SK-N-SH (cell line): ENCODE results near the gene SEMA3B.

ENCODE experiments used
- CHD2 ChIP-seq: fragments of 150-350 bp; IDR thresholded peaks from 2 replicates; pipeline ENCODE4 v1.6.1; 2018; ENCODE audit warnings: low read length; ENCODE audit not compliant: partially characterized antibody
- CTCF ChIP-seq: fragments of 200-600 bp; sonication (generic); IDR thresholded peaks from 2 replicates; pipeline ENCODE4 v1.6.1; 2017; ENCODE audit warnings: antibody characterized with exemption, mild to moderate bottlenecking, moderate library complexity
- EP300 ChIP-seq, 2 experiments: IDR thresholded peaks; 2 replicates each; pipeline versions ENCODE4 v1.4.0 to v1.6.1; 2012; ENCODE audit warnings: borderline replicate concordance in 1 of 2, low read depth in 1 of 2, low read length in 1 of 2
- EZH2phosphoT487 ChIP-seq: fragments of 200-600 bp; sonication (generic); IDR thresholded peaks from 2 replicates; pipeline ENCODE4 v1.6.1; 2017; ENCODE audit warnings: low read depth, mixed run types, mild to moderate bottlenecking, antibody characterized with exemption, moderate library complexity, borderline replicate concordance
- POLR2AphosphoS5 ChIP-seq: IDR thresholded peaks from 2 replicates; pipeline ENCODE4 v1.6.1; 2012; ENCODE audit warnings: low read depth, low read length
- RFX5 ChIP-seq: IDR thresholded peaks from 2 replicates; pipeline ENCODE4 v1.6.1; 2012; ENCODE audit warnings: mild to moderate bottlenecking, improper control_type of control experiment, low read length
- SMC3 ChIP-seq: IDR thresholded peaks from 2 replicates; pipeline ENCODE4 v1.6.1; 2012; ENCODE audit warnings: low read depth, low read length, improper control_type of control experiment

GRCh38 chr3:50294492-50295403 is 25.8 kb downstream of the SEMA3B start:
- no peak for TF ChIP-seq CTCF
- TF ChIP-seq RFX5, result no peak
- no peak for TF ChIP-seq SMC3
- TF ChIP-seq EP300 (IDR thresholded peaks at IDR 0.05; ENCODE audit: borderline replicate concordance in 1 of 2, low read depth in 1 of 2, low read length in 1 of 2), result no peak
- no peak for TF ChIP-seq CHD2
- no peak for TF ChIP-seq EZH2phosphoT487
- TF ChIP-seq POLR2AphosphoS5, result no peak
